Activated CD4-positive, alpha-beta T cell treated with anti-CD3 and anti-CD28 coated beads for 36 hours (primary cell): ENCODE measurements around the gene CDK11B. TPM values are rescaled to one million over a fixed set of nuclear protein-coding genes. Genes with fewer than 3 reads are reported as not detected.
"Not testable (repeated sequence)": the region's sequence is repeated elsewhere in the genome, so short reads cannot be mapped to it uniquely, and the experiment has no call there.

Experiments
- ATAC-seq: fragments of 200-7000 bp; cut with Tn5 transposase; one replicate; pipeline ENCODE4 v1.10.0; 2021; ENCODE audit warnings: mild to moderate bottlenecking, moderate library complexity
- CTCF ChIA-PET: fragments of 350-600 bp; sonication (Branson Sonifier 250); formaldehyde crosslinking; loops from one replicate; lab custom pipeline; 2021; ENCODE audit warnings: antibody characterized with exemption; lab: Charles Lee
- POLR2A ChIA-PET: fragments of 350-600 bp; sonication (Branson Sonifier 250); formaldehyde crosslinking; loops from one replicate; lab custom pipeline; 2021; ENCODE audit warnings: antibody characterized with exemption, inconsistent platforms; lab: Charles Lee
- DNase-seq: peaks from one replicate; pipeline ENCODE4 v3.0.0-alpha.2; 2020
- H3K27ac Mint-ChIP-seq: one replicate; pipeline ENCODE4 v1.8.0; 2021; ENCODE audit warnings: mixed read lengths
- H3K27me3 Mint-ChIP-seq: one replicate; pipeline ENCODE4 v1.8.0; 2021; ENCODE audit warnings: mixed read lengths
- H3K36me3 Mint-ChIP-seq: one replicate; pipeline ENCODE4 v1.8.0; 2021; ENCODE audit warnings: low read depth, mixed read lengths
- H3K4me1 Mint-ChIP-seq: one replicate; pipeline ENCODE4 v1.8.0; 2021; ENCODE audit warnings: mixed read lengths
- H3K4me3 Mint-ChIP-seq: one replicate; pipeline ENCODE4 v1.8.0; 2021; ENCODE audit warnings: mild to moderate bottlenecking, moderate library complexity, mixed read lengths
- H3K9me3 Mint-ChIP-seq: one replicate; pipeline ENCODE4 v1.8.0; 2021; ENCODE audit warnings: low read depth, mixed read lengths
- intact Hi-C, 2 experiments: fragments of 100-400 bp; cut with DNase I in 1 of 2; cut with micrococcal nuclease in 1 of 2; formaldehyde crosslinking; loops; one replicate each; pipeline versions ENCODE4 v1.14.2 to v1.15.1; 2022 to 2024; cut with DNase I, micrococcal nuclease
- total RNA-seq, 2 experiments: library from RNA; stranded (reverse); gene quantifications; one replicate each; pipeline ENCODE4 v1.2.3, GENCODE V29; 2021

CDK11B gene
- total RNA-seq, 2 experiments from 2014 or later = 36.3 to 38.8 TPM

DNA sequence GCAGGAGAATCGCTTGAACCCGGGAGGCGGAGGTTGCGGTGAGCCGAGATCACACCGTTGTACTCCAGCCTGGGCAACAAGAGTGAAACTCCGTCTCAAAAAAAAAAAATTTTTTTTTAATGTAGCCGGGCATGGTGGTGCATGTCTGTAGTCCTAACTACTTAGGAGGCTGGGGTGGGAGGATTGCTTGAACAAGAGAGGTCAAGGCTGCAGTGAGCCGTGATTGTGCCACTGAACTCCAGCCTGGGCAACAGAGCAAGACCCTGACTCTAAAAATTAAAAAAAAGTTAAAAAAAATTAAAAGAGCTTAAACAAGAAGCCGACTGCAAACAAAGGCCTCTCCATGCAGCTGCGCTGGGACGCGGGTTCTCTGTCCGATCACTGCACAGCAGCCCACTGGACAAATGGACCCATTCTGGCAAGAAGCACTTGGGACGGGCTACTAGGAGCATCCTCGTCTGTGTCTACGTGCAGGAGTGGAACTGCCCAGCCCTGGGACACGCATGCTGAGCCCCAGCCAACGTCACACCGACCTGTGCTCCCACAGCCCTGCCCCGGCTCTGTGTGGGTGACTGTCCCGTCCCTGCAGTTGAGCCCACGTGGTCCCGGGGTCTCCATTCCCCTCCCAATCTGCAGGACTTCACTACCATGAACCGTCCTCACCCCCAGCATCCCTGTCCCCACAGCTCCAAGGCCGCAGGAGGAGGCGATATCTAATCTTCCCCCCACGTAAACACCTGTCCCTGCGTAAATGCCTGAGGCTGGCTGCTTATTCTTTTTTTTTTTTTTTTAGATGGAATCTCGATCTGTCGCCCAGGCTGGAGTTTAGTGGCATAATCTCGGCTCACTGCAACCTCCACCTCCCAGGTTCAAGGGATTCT, 21.5 kb upstream of the CDK11B start:
- H3K4me3 Mint-ChIP-seq = no peak overlapping the region
- ATAC-seq (no peak), DNase-seq (no peak)
- no peak overlapping the region for H3K27ac Mint-ChIP-seq
- no peaks in the 10 kb centered on the region for H3K27me3 Mint-ChIP-seq
- ChIA-PET CTCF (interaction anchor here (0.6 kb wide), 1 partner anchor 53 kb away, joined by 3 read pairs; no protein-coding TSS in a partner anchor), POLR2A (interaction anchor here (0.5 to 0.7 kb wide), 3 partner anchors 78 to 389 kb away, joined by 4 to 5 read pairs (median 4); no protein-coding TSS in a partner anchor)
- H3K36me3 Mint-ChIP-seq = peaks cover 7% of the 10 kb centered on the region
- intact Hi-C loops = no loop called here
- peaks cover 24% of the 10 kb centered on the region for H3K4me1 Mint-ChIP-seq
- H3K9me3 Mint-ChIP-seq = no peaks in the 10 kb centered on the region

DNA sequence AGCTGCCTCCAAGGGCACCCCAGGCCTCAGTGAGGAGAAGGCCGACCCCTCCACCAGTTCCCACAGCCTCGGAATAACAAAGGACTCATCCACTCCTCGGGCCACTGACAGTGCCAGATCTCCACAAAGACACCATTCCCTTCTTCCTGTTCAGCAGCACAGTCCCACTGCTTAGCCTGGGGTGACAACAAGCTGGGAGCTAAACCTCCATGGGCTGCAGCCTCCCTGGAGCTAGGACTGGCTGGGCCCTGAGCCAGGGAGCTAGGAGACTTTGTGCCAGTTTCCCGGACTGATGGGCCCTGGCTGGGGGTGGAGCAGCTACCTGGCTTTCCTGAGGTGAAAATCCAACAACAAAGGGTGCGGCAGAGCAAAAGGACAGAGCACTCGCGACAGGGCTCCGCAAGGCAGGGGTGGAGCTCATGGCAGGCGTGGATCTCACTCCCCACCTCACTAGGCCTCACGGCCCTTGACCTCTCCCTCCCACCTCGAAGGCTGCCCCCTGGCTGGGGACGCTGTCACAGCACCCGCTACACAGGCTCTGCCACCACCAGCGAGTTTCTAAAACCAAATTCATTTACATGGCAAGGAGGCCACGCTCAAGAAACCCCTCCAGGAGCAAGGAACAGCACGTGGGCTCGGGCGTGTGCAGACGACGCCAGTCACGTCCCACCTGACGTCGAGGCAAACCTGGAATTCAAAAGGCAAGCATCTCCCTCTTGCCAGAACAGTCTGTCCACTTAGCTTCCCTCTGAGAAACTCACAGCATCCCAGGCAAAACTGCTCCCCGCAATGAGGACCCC, 20.0 kb upstream of the CDK11B start:
- intact Hi-C loops = no loop called here
- POLR2A ChIA-PET = no interaction called here

DNA sequence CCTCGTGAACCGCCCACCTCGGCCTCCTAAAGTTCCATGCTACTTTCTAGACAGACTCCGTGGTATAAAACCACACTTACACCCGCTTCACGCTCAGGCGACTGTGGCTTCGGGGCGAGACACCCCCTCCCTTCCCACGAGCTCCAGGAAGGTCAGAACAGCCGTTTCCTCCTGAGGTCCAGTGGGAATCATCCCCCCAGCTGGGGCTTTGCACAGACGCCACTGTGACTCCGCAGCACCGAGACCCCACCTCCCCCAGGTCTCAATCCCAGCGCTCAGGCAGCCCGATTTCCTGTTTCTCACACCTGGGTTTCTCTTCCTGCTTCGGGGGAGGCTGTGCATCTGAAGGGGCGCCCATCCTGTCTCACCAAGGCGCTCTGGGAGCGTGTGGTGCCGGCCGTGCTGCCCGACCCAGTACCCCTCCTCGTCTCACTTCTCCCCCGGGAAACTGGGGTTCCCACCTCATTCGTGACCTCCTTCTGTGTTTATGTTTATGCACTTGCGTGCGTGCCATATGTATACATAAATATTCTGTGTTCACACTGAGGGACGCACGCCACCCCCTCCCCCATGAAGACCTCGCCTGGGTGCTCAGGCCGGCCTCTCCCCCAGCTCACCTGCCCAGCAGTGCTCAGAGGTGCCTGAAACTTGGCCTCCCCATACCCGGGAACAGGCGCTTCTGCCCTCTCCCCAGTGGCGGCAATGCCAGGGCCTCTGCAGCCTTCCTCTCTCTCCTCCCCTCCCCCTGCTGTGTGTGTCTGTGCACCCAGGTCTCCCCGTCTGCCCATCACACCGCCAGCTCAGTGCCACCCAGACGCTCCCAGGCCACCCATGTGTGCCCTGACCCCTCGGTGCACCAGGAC, 19.1 kb upstream of the CDK11B start:
- ChIA-PET POLR2A (interaction anchor here (0.6 kb wide), 2 partner anchors 9 to 704 kb away, joined by 4 to 6 read pairs; no protein-coding TSS in a partner anchor), CTCF (interaction anchor here (0.6 to 1.5 kb wide), 6 partner anchors 9 to 883 kb away, joined by 3 to 4 read pairs (median 3); partner anchors contain the start of gene SLC35E2B)
- ATAC-seq (peak; percentile 62), DNase-seq (peak; percentile 55)
- intact Hi-C loops = no loop called here
- peak overlapping the region; percentile 77 for H3K4me3 Mint-ChIP-seq
- peaks cover 22% of the 10 kb centered on the region for H3K4me1 Mint-ChIP-seq
- H3K9me3 Mint-ChIP-seq = no peaks in the 10 kb centered on the region
- H3K27me3 Mint-ChIP-seq = no peaks in the 10 kb centered on the region
- H3K36me3 Mint-ChIP-seq = peaks cover 6% of the 10 kb centered on the region
- H3K27ac Mint-ChIP-seq = peak overlapping the region; percentile 86

More for the DNA sequence above, 20.0 kb upstream of the CDK11B start:
- Mint-ChIP-seq H3K9me3 (no peaks in the 10 kb centered on the region), H3K4me3 (peak overlapping the region; percentile 77), H3K4me1 (peaks cover 25% of the 10 kb centered on the region), H3K27ac (peak overlapping the region; percentile 86), H3K27me3 (no peaks in the 10 kb centered on the region), H3K36me3 (peaks cover 9% of the 10 kb centered on the region)
- CTCF ChIA-PET = interaction anchor here (0.6 to 1.5 kb wide), 5 partner anchors 13 to 882 kb away, joined by 3 to 4 read pairs (median 3); partner anchors contain the start of gene SLC35E2B
- peak; percentile 69 for ATAC-seq
- peak; percentile 76 for DNase-seq

DNA sequence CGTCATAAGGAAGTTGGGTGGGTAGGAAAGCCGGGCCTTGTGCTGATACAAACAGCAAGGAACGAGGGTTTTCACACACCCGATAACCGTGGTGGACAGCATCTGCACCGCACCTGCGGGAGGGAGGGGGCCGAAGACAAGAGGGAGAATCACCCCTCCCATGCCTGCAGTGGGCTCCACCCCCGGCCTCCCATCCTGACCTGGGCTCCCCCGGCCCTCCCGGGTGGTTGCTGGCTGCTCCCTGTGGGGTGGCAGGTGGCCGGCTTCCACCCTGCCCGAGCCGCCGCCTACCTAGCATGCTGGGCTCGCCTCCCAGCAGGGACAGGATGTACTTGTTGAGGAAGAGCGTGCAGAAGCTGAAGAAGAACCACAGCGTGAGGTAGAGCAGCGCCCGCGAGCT, 17.3 kb upstream of the CDK11B start:
- H3K27ac Mint-ChIP-seq, intact Hi-C loops, H3K4me3 Mint-ChIP-seq, H3K9me3 Mint-ChIP-seq, H3K27me3 Mint-ChIP-seq, POLR2A ChIA-PET, DNase-seq, ATAC-seq, CTCF ChIA-PET: not testable (repeated sequence)
- peaks cover 11% of the 10 kb centered on the region for H3K36me3 Mint-ChIP-seq
- peaks cover 22% of the 10 kb centered on the region for H3K4me1 Mint-ChIP-seq

DNA sequence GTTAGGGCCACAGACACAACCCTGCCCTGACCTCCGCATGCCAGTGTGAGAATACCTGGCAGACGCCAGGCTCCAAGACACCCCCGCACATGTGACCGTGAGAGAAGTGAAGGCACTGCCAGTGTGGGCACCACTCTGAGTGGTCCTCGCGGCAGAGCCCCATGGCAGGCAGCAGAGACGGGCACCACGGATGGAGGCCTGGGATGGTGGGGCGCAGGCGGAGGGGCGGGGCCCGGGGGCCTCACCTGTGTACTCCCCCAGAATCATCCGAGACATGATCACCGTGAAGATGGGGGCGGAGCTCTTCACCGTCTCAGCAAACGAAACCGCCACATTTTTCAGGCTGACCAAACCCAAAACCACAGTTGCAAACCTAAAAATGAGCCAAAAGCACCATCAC, 16.4 kb upstream of the CDK11B start:
- POLR2A ChIA-PET, ATAC-seq, DNase-seq, H3K27ac Mint-ChIP-seq, H3K4me3 Mint-ChIP-seq, CTCF ChIA-PET, H3K9me3 Mint-ChIP-seq, H3K27me3 Mint-ChIP-seq, intact Hi-C loops: not testable (repeated sequence)
- H3K36me3 Mint-ChIP-seq = peaks cover 12% of the 10 kb centered on the region
- H3K4me1 Mint-ChIP-seq = peaks cover 22% of the 10 kb centered on the region

DNA sequence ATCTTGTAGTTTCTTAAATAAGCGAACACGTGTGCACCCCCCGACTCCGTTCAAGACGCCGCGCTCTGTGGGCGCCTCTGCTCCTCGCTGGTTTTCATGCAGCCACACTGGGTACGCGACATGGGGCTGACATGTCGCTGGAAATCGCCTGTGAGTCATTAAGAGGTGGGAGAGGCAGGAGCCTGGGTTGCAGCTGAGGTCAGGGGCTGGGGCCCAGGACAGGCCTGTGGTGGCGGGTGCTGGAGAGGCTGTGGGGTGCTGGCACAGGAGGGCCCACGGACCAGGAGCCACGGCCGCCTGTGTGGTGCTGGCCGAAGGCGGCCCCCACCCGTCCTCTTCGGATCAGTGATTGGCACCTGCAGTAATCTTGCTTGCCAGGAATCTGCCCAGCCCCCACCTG, 16.0 kb upstream of the CDK11B start:
- ATAC-seq, H3K4me3 Mint-ChIP-seq, POLR2A ChIA-PET, DNase-seq, H3K27me3 Mint-ChIP-seq, H3K9me3 Mint-ChIP-seq, intact Hi-C loops, CTCF ChIA-PET: not testable (repeated sequence)
- Mint-ChIP-seq H3K36me3 (peaks cover 12% of the 10 kb centered on the region), H3K27ac (peak overlapping the region; percentile 51), H3K4me1 (peaks cover 22% of the 10 kb centered on the region)

DNA sequence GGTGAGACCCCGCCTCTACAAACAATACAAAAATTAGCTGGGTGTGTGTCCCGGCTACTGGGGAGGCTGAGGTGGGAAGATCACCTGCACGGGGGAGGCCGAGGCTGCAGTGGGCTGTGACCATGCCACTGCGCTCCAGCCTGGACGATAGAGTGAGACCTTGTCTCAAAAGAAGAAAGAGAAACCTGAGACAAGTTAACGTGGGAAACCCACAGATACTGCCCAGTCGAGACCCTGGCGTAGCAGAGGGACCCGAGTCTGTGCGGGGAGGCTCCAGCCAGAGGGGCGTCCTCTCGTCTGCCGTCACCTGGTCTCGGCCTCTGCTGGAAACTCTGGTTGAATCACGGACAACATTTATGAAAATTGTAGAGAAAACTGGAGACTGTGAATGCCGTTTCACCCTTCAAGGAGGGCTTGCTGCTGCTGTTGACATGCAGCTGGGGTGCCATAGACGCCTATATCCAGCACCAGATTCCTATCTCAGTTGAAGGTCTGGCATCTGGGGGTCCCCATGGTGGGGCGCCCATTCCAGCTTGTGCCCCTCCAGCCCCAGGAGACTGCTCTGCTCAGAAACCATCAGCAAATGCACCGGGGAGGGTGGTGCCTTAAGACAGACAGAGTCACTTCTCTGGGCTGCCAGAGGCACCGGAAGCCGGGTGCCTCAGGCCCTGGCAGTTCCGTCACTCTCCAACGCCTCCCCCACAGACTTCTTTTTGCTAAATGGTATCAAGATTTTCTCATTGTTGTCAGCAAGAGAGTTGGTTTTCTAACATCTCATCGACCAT, 13.6 kb upstream of the CDK11B start:
- H3K36me3 Mint-ChIP-seq = peaks cover 10% of the 10 kb centered on the region
- DNase-seq (no peak), ATAC-seq (no peak)
- H3K27me3 Mint-ChIP-seq = no peaks in the 10 kb centered on the region
- intact Hi-C loops = no loop called here
- no peak overlapping the region for H3K27ac Mint-ChIP-seq
- ChIA-PET CTCF (interaction anchor here (0.7 kb wide), 2 partner anchors 65 to 116 kb away, joined by 4 read pairs; no protein-coding TSS in a partner anchor), POLR2A (no interaction called here)
- H3K4me3 Mint-ChIP-seq = no peak overlapping the region
- H3K4me1 Mint-ChIP-seq = peaks cover 2% of the 10 kb centered on the region
- H3K9me3 Mint-ChIP-seq = no peaks in the 10 kb centered on the region

DNA sequence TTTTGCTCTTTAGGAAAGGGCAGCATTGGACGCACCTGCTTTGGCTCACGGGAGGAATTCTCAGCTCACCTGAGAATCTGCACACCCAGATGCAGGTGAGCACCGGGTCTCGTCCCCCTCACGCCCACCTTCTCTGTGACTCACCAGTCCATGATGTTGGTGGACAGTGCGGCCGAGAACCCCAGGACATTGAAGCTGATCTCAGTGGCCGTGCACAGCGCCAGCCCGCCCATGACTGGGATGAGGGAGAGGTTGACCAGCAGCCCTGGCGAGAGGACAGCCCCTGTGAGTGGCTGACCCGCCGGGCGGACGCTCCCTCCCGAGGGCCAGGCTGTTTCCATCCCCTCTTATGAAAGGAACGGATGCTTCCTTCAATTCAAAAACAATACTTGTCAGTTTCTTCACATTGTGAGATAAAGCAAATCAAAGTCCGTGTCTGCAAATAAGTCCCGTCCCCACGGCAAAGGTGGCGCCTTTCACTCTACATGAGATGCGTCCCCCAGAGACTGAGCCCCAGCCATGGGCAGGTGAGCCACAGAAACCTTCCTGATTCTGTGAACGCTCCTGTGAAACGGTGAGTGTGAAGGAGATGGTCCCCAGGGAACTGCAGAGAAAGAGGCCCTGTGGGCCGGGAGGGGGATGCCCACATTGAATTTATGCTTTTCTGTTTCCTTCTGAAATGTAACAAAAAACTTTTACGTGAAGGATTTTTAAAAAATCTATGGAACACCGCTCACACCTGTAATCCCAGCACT, 12.7 kb upstream of the CDK11B start:
- no peaks in the 10 kb centered on the region for H3K9me3 Mint-ChIP-seq
- POLR2A ChIA-PET = no interaction called here
- no peaks in the 10 kb centered on the region for H3K27me3 Mint-ChIP-seq
- ATAC-seq (no peak), DNase-seq (no peak)
- CTCF ChIA-PET = interaction anchor here (0.7 kb wide), 1 partner anchor 115 kb away, joined by 4 read pairs; no protein-coding TSS in a partner anchor
- intact Hi-C loops = no loop called here
- H3K27ac Mint-ChIP-seq = no peak overlapping the region
- H3K4me3 Mint-ChIP-seq = no peak overlapping the region
- peaks cover 2% of the 10 kb centered on the region for H3K4me1 Mint-ChIP-seq
- peaks cover 10% of the 10 kb centered on the region for H3K36me3 Mint-ChIP-seq

DNA sequence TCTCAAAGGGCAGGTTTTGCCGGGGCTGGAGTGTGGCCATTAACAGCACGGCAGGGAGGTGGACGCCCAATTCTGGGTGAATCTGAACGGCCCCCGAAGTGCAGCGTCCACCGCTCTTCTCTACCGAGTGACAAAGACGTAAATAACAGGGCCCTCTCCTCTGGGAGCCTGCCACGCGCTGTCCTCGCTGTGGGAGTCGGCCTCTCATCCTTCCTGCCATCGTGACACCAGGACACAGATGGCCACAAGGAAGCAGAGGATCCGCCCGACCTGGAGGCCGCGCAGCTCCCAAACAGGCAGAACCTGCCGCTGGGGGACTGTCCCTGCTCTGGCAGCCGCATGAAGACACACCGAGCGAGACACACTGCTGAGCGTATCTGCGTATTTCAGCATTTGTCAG, 12.1 kb upstream of the CDK11B start:
- Mint-ChIP-seq H3K27me3 (no peaks in the 10 kb centered on the region), H3K9me3 (no peaks in the 10 kb centered on the region), H3K36me3 (peaks cover 10% of the 10 kb centered on the region), H3K27ac (no peak overlapping the region), H3K4me3 (no peak overlapping the region), H3K4me1 (peaks cover 2% of the 10 kb centered on the region)
- ChIA-PET POLR2A (no interaction called here), CTCF (no interaction called here)
- ATAC-seq (no peak), DNase-seq (no peak)
- intact Hi-C loops = no loop called here
